ENCODE results near the gene SLC30A2.

- peak in 1 of 3 donors; percentile 16 for TF ChIP-seq POLR2AphosphoS5 (IDR thresholded peaks at IDR 0.05)
- no peak for TF ChIP-seq CTCF (IDR thresholded peaks at IDR 0.05 in 8 of 11, conservative IDR thresholded peaks at IDR 0.05 in 3 of 11)
These were observed 55.1 kb downstream of the SLC30A2 start for GRCh38 chr1:25990702-25991395.

Data from spleen (tissue), 7 donors.